Calu3 (cell line): ENCODE data around the gene LILRB3. TPM values are rescaled to one million over a fixed set of nuclear protein-coding genes. Genes with fewer than 3 reads are reported as not detected.
"Not testable (repeated sequence)": the region's sequence is repeated elsewhere in the genome, so short reads cannot be mapped to it uniquely, and the experiment has no call there.

Source experiments
- BruUV-seq: library from RNA; stranded (reverse); fragments of 400-500 nt; replicated peaks from 2 replicates; lab custom pipeline; 2021; lab: Mats Ljungman, UMichigan
- CTCF ChIA-PET: fragments of 300-600 bp; sonication (Branson Sonifier 250); formaldehyde crosslinking; loops from one replicate; lab custom pipeline; 2022; ENCODE audit warnings: antibody characterized with exemption; lab: Charles Lee
- DNase-seq: peaks from one replicate; pipeline ENCODE4 v3.0.0; 2022
- H3K27ac Mint-ChIP-seq: one replicate; pipeline ENCODE4 v1.8.0; 2022; ENCODE audit warnings: mixed read lengths; ENCODE audit not compliant: unreplicated experiment
- H3K27me3 Mint-ChIP-seq: one replicate; pipeline ENCODE4 v1.8.0; 2022; ENCODE audit warnings: mixed read lengths; ENCODE audit not compliant: unreplicated experiment
- H3K36me3 Mint-ChIP-seq: one replicate; pipeline ENCODE4 v1.8.0; 2022; ENCODE audit warnings: mild to moderate bottlenecking, moderate library complexity, mixed read lengths; ENCODE audit not compliant: insufficient read depth, unreplicated experiment
- H3K4me1 Mint-ChIP-seq: one replicate; pipeline ENCODE4 v1.8.0; 2022; ENCODE audit warnings: mild to moderate bottlenecking, low read depth, mixed read lengths; ENCODE audit not compliant: unreplicated experiment
- H3K4me3 Mint-ChIP-seq: one replicate; pipeline ENCODE4 v1.8.0; 2022; ENCODE audit warnings: mild to moderate bottlenecking, low read depth, moderate library complexity, mixed read lengths; ENCODE audit not compliant: unreplicated experiment
- H3K9me3 Mint-ChIP-seq: one replicate; pipeline ENCODE4 v1.8.0; 2022; ENCODE audit warnings: low read depth, mixed read lengths; ENCODE audit not compliant: unreplicated experiment
- intact Hi-C: fragments of 100-400 bp; cut with micrococcal nuclease; formaldehyde crosslinking; loops from one replicate; pipeline ENCODE4 v1.10.0; 2022; ENCODE audit not compliant: unreplicated experiment
- total RNA-seq: library from RNA; stranded (reverse); gene quantifications from 2 replicates; pipeline ENCODE4 v1.2.3, GENCODE V29; 2022
- TF ChIP-seq, protein P1 (sequence below): fragments of 200-600 bp; IDR thresholded peaks from one replicate; pipeline ENCODE4 v1.8.0; 2022; ENCODE audit warnings: antibody characterized with exemption; ENCODE audit not compliant: unreplicated experiment

Gene LILRB3
- total RNA-seq, 1 experiment from 2014 or later = not detected

GRCh38 chr19:54233941-54234340 lies 11.1 kb upstream of the LILRB3 start:
- no peaks in the 10 kb centered on the region for H3K36me3 Mint-ChIP-seq
- peaks cover 20% of the 10 kb centered on the region for H3K4me1 Mint-ChIP-seq
- DNase-seq = no peak
- H3K27me3 Mint-ChIP-seq = peaks cover 84% of the 10 kb centered on the region
- CTCF ChIA-PET = no interaction called here
- H3K27ac Mint-ChIP-seq = no peak overlapping the region
- TF ChIP-seq, protein P1, sequence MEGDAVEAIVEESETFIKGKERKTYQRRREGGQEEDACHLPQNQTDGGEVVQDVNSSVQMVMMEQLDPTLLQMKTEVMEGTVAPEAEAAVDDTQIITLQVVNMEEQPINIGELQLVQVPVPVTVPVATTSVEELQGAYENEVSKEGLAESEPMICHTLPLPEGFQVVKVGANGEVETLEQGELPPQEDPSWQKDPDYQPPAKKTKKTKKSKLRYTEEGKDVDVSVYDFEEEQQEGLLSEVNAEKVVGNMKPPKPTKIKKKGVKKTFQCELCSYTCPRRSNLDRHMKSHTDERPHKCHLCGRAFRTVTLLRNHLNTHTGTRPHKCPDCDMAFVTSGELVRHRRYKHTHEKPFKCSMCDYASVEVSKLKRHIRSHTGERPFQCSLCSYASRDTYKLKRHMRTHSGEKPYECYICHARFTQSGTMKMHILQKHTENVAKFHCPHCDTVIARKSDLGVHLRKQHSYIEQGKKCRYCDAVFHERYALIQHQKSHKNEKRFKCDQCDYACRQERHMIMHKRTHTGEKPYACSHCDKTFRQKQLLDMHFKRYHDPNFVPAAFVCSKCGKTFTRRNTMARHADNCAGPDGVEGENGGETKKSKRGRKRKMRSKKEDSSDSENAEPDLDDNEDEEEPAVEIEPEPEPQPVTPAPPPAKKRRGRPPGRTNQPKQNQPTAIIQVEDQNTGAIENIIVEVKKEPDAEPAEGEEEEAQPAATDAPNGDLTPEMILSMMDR = no peak
- intact Hi-C loops = no loop called here
- BruUV-seq = no TSS peak
- peaks cover 3% of the 10 kb centered on the region for H3K9me3 Mint-ChIP-seq
- no peak overlapping the region for H3K4me3 Mint-ChIP-seq

DNA sequence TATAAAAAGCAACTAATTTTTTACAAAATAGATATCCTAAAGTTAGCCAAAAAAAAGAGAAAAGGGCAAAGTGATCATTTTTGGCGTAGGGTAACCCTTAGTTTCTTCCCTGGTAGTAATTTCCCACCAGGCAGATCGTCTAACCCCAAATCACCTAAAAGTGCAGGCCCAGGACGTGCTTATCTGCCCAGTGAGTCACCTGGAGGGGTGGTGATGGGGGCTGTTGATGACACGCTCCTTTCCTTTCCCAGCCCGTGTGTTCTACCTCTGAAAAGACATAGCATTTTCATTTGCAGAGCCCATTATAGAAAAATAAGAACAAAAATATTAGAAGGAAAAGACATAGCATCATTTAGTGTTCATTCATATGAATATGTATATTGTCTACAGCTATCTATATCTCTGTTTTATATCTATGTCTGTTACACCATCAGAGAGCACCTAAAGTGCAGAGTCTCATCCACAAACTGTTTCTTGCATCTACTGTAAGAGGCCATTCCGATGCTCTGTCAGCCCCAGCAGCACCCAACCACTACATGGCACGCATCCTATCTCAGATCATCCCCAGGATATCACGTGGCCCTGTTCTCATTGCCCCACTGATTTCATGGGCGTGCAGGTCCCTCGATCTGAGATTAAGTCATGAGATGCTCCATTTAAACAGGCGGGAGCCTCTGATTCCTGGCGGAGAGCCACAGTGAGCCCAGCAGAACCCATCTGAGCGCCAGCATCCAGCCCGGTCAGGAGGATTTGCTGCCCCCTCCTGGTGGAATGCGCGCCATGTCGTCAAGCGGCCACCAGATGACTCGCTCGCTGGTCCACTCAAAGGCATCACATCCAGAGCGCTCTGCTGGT lies 8.5 kb upstream of the LILRB3 start:
- CTCF ChIA-PET = interaction anchor here (1.0 kb wide), 1 partner anchor 42 kb away, joined by 3 read pairs; the partner anchor contains the start of gene MBOAT7
- H3K27me3 Mint-ChIP-seq = peaks cover 74% of the 10 kb centered on the region

DNA sequence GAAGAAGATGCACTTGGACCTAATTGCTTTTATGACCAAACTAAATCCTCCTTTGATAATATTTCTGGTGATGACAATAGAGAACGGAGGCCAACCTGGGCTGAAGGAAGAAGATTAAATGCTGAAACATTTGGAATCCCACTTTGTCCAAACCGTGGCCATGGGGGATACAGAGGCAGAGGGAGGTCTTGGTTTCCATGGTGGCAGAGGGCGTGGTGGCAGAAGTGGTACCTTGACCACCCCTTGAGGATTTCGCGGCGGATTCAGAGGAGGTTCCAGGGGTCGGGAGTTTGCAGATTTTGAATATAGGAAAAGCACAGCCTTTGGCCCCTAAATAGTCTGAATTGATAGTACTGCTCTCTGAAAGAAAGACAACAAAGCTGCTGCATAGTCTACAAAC lies 7.2 kb upstream of the LILRB3 start:
- TF ChIP-seq, protein P1 = no peak
- no peak overlapping the region for H3K4me3 Mint-ChIP-seq
- intact Hi-C loops = no loop called here
- no TSS peak for BruUV-seq
- H3K9me3 Mint-ChIP-seq = peaks cover 3% of the 10 kb centered on the region
- H3K27ac Mint-ChIP-seq = no peak overlapping the region
- H3K36me3 Mint-ChIP-seq = no peaks in the 10 kb centered on the region
- H3K4me1 Mint-ChIP-seq = peaks cover 20% of the 10 kb centered on the region
- peaks cover 74% of the 10 kb centered on the region for H3K27me3 Mint-ChIP-seq
- CTCF ChIA-PET = interaction anchor here (0.7 kb wide), 1 partner anchor 86 kb away, joined by 3 read pairs; no protein-coding TSS in a partner anchor
- DNase-seq = no peak

More for the DNA sequence above, 8.5 kb upstream of the LILRB3 start:
- Mint-ChIP-seq H3K4me1 (peaks cover 20% of the 10 kb centered on the region), H3K27ac (no peak overlapping the region), H3K9me3 (peaks cover 3% of the 10 kb centered on the region), H3K36me3 (no peaks in the 10 kb centered on the region), H3K4me3 (no peak overlapping the region)
- no TSS peak for BruUV-seq
- intact Hi-C loops = loop anchor here (1.0 kb wide), 3 partner anchors 21 to 63 kb away; partner anchors contain the start of gene TMC4
- TF ChIP-seq, protein P1 = peak; percentile 95
- DNase-seq = peak; percentile 95

DNA sequence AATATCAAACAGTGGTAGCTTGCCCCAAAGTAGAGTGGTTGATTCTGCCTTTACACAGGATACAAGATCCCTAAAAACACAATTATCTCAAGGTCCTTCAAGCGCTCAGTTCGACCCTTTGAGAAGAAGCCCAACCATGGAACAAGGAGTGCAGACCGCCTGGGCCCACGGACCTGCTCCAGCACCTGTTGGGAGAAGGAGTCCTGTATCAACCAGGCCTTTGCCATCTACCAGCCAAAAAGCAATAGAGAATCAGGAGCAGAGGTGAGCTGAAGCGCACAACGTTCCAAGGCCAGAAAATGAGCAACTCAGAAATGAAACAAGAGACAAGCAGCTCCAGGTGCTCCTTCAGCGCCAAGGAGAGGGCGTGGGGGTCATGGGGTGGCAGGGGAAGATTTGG lies 6.3 kb upstream of the LILRB3 start:
- TF ChIP-seq, protein P1 = no peak
- Mint-ChIP-seq H3K4me3 (no peak overlapping the region), H3K9me3 (peaks cover 2% of the 10 kb centered on the region), H3K27ac (no peak overlapping the region), H3K27me3 (peaks cover 74% of the 10 kb centered on the region), H3K4me1 (peaks cover 20% of the 10 kb centered on the region), H3K36me3 (no peaks in the 10 kb centered on the region)
- no TSS peak for BruUV-seq
- no peak for DNase-seq
- CTCF ChIA-PET = interaction anchor here (0.5 to 0.7 kb wide), 4 partner anchors 87 to 661 kb away, joined by 3 to 12 read pairs (median 4); no protein-coding TSS in a partner anchor
- intact Hi-C loops = no loop called here

- H3K9me3 Mint-ChIP-seq, H3K36me3 Mint-ChIP-seq, DNase-seq, H3K27ac Mint-ChIP-seq, H3K4me3 Mint-ChIP-seq, BruUV-seq, CTCF ChIA-PET, intact Hi-C loops, H3K4me1 Mint-ChIP-seq: not testable (repeated sequence)
- peaks cover 77% of the 10 kb centered on the region for H3K27me3 Mint-ChIP-seq
Measured at GRCh38 chr19:54224619-54225018, 1.8 kb upstream of the LILRB3 start.

GRCh38 chr19:54223937-54224281 lies 1.1 kb upstream of the LILRB3 start:
- DNase-seq, H3K27ac Mint-ChIP-seq, H3K36me3 Mint-ChIP-seq, H3K4me3 Mint-ChIP-seq, H3K4me1 Mint-ChIP-seq, H3K9me3 Mint-ChIP-seq, BruUV-seq, CTCF ChIA-PET: not testable (repeated sequence)
- peaks cover 74% of the 10 kb centered on the region for H3K27me3 Mint-ChIP-seq
- intact Hi-C loops = loop anchor here (2.0 kb wide), 1 partner anchor 23 kb away; no protein-coding TSS in a partner anchor
